Right atrium auricular region (tissue), 2 donors: ENCODE results near the gene GLRA1. TPM values are rescaled to one million over a fixed set of nuclear protein-coding genes. Genes with fewer than 3 reads are reported as not detected.

ENCODE experiments used
- DNase-seq: peaks from one replicate; pipeline ENCODE4 v3.0.0-alpha.2; 2019; ENCODE audit warnings: low spot score
- H3K27ac ChIP-seq, 2 donors: fragments of 200-600 bp; sonication (generic); 1 replicate in 1 of 2; 2 replicates in 1 of 2; pipeline ENCODE4 v1.5.1; 2016 to 2019
- H3K27me3 ChIP-seq, 2 donors: fragments of 200-600 bp; sonication (generic); one replicate each; pipeline versions ENCODE4 v1.5.1 to v1.6.0; 2017 to 2019
- H3K36me3 ChIP-seq: fragments of 200-600 bp; sonication (generic); one replicate; pipeline ENCODE4 v1.5.1; 2016
- H3K4me1 ChIP-seq, 2 donors: fragments of 200-600 bp; sonication (generic); one replicate each; pipeline versions ENCODE4 v1.5.1 to v1.6.0; 2017 to 2019
- H3K4me3 ChIP-seq, 2 donors: fragments of 200-600 bp; sonication (generic); 1 replicate in 1 of 2; 2 replicates in 1 of 2; pipeline ENCODE4 v1.5.1; 2017 to 2019; ENCODE audit warnings: mild to moderate bottlenecking in 1 of 2, moderate library complexity in 1 of 2
- H3K9me3 ChIP-seq, 2 donors: fragments of 200-600 bp; sonication (generic); one replicate each; pipeline ENCODE4 v1.5.1; 2019
- total RNA-seq, 2 donors: library from RNA; depleted of rRNA; stranded (reverse); fragments of >200 nt; gene quantifications; one replicate each; pipeline ENCODE4 v1.1.0, GENCODE V29; 2016
- TF ChIP-seq, protein P1 (sequence below), 2 donors: fragments of 200-600 bp; sonication (generic); IDR thresholded peaks; one replicate each; pipeline ENCODE4 v1.5.1; 2019; ENCODE audit warnings: antibody characterized with exemption in 2 of 2

GLRA1 gene
- total RNA-seq, 2 donors from 2014 or later = not detected

GRCh38 chr5:151904909-151905308, 19.7 kb downstream of the GLRA1 start:
- Histone ChIP-seq H3K27ac (no peak overlapping the region), H3K27me3 (no peaks in the 10 kb centered on the region), H3K4me3 (no peak overlapping the region), H3K4me1 (peaks cover 0 to 8% of the 10 kb centered on the region in 2 donors), H3K36me3 (no peaks in the 10 kb centered on the region), H3K9me3 (no peaks in the 10 kb centered on the region)
- TF ChIP-seq, protein P1, sequence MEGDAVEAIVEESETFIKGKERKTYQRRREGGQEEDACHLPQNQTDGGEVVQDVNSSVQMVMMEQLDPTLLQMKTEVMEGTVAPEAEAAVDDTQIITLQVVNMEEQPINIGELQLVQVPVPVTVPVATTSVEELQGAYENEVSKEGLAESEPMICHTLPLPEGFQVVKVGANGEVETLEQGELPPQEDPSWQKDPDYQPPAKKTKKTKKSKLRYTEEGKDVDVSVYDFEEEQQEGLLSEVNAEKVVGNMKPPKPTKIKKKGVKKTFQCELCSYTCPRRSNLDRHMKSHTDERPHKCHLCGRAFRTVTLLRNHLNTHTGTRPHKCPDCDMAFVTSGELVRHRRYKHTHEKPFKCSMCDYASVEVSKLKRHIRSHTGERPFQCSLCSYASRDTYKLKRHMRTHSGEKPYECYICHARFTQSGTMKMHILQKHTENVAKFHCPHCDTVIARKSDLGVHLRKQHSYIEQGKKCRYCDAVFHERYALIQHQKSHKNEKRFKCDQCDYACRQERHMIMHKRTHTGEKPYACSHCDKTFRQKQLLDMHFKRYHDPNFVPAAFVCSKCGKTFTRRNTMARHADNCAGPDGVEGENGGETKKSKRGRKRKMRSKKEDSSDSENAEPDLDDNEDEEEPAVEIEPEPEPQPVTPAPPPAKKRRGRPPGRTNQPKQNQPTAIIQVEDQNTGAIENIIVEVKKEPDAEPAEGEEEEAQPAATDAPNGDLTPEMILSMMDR (IDR thresholded peaks at IDR 0.05) = no peak
- no peak for DNase-seq

DNA sequence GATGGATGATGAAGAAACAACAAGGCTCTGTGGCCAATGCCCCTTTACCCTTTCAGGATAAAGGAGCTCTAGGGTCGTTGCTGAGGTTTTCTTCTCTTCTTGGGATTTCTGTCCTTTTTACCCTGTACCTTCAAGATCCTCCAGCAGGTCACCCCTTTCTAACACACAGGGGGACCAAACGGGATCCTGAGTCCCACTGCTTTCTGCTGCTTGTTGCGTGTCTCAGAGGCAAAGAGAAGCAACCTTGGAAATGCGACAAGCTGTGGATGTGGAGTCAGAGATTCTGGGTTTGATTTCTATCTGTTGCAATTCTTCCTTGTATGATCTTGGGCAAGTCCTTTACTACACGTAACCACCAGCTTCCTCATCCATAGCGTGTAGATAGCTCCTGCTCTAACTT, 20.5 kb downstream of the GLRA1 start:
- Histone ChIP-seq H3K27me3 (no peaks in the 10 kb centered on the region), H3K36me3 (no peaks in the 10 kb centered on the region), H3K4me3 (no peak overlapping the region), H3K4me1 (peaks cover 0 to 8% of the 10 kb centered on the region in 2 donors), H3K27ac (no peak overlapping the region), H3K9me3 (no peaks in the 10 kb centered on the region)
- no peak for DNase-seq
- TF ChIP-seq, protein P1 (IDR thresholded peaks at IDR 0.05) = no peak

GRCh38 chr5:151903243-151903653, 21.4 kb downstream of the GLRA1 start:
- TF ChIP-seq, protein P1 (IDR thresholded peaks at IDR 0.05) = no peak
- Histone ChIP-seq H3K9me3 (no peaks in the 10 kb centered on the region), H3K4me1 (peaks cover 0 to 8% of the 10 kb centered on the region in 2 donors), H3K27me3 (no peaks in the 10 kb centered on the region), H3K27ac (no peak overlapping the region), H3K4me3 (no peak overlapping the region), H3K36me3 (no peaks in the 10 kb centered on the region)
- no peak for DNase-seq

DNA sequence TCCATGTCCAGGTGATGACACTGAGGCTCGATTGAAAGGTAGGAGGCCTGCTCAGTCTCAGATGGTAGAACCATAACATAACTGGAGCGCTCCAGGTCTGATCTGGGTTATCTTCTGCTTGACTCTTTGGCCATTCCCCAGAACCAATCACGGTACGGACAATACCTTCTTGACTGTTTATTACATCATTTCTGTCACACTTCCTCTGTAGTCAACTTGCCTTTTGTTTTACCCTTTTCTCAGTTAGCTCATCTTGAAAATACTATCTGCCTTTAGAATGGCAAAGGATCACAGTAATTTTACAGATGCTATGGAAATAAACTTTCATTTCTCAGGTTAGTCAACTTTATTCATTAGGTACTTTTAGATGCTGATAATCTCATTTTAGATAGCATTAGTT, 22.4 kb downstream of the GLRA1 start:
- no peaks in the 10 kb centered on the region for H3K27me3 ChIP-seq
- DNase-seq = no peak
- TF ChIP-seq, protein P1 (IDR thresholded peaks at IDR 0.05) = no peak
- no peak overlapping the region for H3K27ac ChIP-seq
- no peaks in the 10 kb centered on the region for H3K9me3 ChIP-seq
- H3K4me1 ChIP-seq = peaks cover 0 to 8% of the 10 kb centered on the region in 2 donors
- H3K4me3 ChIP-seq = no peak overlapping the region
- H3K36me3 ChIP-seq = no peaks in the 10 kb centered on the region

DNA sequence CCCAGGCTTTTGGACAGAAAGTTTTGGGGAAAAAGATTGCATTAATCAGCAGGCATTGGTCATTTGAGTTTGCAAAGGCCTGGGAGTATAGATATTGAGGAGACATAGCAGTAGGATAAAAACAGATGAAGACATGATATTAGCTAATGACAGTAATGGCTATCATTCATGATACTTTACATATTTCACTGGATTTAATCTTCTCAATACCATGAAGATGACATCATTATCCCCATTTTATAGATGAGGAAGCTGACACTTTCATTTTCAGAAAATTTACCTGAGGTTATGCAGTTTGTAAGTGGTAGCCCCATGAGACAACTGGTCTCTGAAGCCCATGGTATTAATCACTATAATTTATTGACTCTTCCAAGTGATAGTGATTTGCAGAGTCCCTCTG, 23.0 kb downstream of the GLRA1 start:
- no peaks in the 10 kb centered on the region for H3K27me3 ChIP-seq
- H3K9me3 ChIP-seq = no peaks in the 10 kb centered on the region
- no peak overlapping the region for H3K27ac ChIP-seq
- H3K4me3 ChIP-seq = no peak overlapping the region
- DNase-seq = no peak
- TF ChIP-seq, protein P1 (IDR thresholded peaks at IDR 0.05) = no peak
- peaks cover 0 to 8% of the 10 kb centered on the region in 2 donors for H3K4me1 ChIP-seq
- H3K36me3 ChIP-seq = no peaks in the 10 kb centered on the region

DNA sequence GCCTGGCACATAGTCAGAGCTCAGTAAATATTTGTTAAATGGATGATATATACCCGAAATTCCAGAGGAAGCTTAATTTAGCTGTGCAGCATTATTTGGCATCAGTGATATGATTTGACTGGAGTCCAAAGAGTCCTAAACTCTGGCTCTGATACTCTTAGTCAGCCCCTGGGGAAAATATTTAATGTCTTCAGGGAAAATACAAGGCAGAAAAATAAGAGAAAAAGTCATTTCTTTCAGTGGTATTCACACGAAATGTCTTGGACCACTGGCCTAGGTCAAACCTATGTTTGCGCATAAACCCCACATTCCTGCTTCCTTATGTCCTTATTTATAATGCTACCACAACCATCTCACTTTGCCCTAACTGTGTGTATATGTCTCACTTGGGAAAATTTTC, 23.8 kb downstream of the GLRA1 start:
- Histone ChIP-seq H3K9me3 (no peaks in the 10 kb centered on the region), H3K4me3 (no peak overlapping the region), H3K4me1 (peaks cover 0 to 8% of the 10 kb centered on the region in 2 donors), H3K27ac (no peak overlapping the region), H3K36me3 (no peaks in the 10 kb centered on the region), H3K27me3 (no peaks in the 10 kb centered on the region)
- TF ChIP-seq, protein P1 (IDR thresholded peaks at IDR 0.05) = no peak
- DNase-seq = no peak
